ENCODE data around the gene LSM10.

- TF ChIP-seq EZH2phosphoT487 (IDR thresholded peaks at IDR 0.05; ENCODE audit: insufficient read depth, low read depth) (no peak), EZH2 (IDR thresholded peaks at IDR 0.05; ENCODE audit: insufficient read depth, poor library complexity, severe bottlenecking) (no peak)
Observed at GRCh38 chr1:36401602-36402503, 4.1 kb upstream of the LSM10 start.

Data from GM23248 (cell line).